GM18502 (cell line): ENCODE measurements around the gene ULK4.
"Not testable (repeated sequence)": the region's sequence is repeated elsewhere in the genome, so short reads cannot be mapped to it uniquely, and the experiment has no call there.

Source experiments
- ATAC-seq: cut with Tn5 transposase; IDR thresholded peaks from one replicate; pipeline ENCODE4 v1.9.1; 2021; ENCODE audit warnings: mild to moderate bottlenecking; ENCODE audit not compliant: unreplicated experiment, poor library complexity

ULK4 gene

DNA sequence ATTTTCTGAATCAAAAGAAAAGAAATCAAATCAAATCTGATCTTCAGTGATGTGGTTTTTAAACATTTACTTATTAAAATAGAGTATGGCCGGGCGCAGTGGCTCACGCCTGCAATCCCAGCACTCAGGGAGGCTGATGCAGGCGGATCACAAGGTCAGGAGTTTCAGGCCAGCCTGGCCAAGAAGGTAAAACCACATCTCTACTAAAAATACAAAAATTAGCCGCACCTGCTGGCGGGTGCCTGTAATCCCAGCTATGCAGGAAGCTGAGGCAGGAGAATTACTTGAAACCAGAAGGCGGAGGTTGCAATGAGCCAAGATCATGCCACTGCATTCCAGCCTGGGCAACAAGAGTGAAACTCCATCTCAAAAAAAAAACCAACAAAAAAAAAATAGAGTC lies 169.1 kb downstream of the ULK4 start:
- no peak for ATAC-seq

GRCh38 chr3:41769106-41769505 lies 192.8 kb downstream of the ULK4 start:
- no peak for ATAC-seq

GRCh38 chr3:41768363-41768762 lies 193.5 kb downstream of the ULK4 start:
- ATAC-seq = no peak

DNA sequence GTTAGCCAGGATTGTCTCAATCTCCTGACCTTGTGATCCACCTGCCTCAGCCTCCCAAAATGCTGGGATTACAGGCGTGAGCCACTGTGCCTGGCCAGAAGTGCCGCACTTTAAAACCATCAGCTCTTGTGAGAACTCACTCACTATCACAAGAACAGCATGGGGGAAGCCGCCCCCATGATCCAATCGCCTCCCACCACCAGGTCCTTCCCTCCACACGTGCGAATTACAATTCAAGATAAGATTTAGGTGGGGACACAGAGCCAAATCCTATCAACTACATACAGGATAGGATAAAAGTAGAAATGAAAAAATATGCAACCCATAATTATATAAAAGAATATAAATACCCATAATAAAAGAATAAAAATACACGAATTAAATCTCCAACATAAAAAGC lies 199.0 kb downstream of the ULK4 start:
- ATAC-seq = not testable (repeated sequence)

DNA sequence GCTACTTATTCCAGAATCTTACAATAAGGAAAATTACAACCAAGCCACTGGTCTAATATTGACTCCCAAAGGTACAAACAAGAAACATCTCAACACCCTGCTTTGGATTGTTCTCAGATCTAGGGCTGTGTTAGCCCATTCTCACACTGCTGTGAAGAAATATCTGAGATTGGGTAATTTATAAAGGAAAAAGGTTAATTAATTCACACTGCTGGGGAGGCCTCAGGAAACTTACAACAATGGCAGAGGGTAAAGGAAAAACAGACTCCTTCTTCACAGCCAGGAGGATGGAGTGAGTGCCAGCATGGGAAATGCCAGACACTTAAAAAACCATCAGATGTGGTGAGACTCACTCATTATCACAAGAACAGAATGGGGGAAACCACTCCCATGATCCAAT lies 208.3 kb downstream of the ULK4 start:
- no peak for ATAC-seq

- ATAC-seq = no peak
Measured at GRCh38 chr3:41751597-41751996, 210.3 kb downstream of the ULK4 start.

GRCh38 chr3:41749988-41750387 lies 211.9 kb downstream of the ULK4 start:
- ATAC-seq = no peak

DNA sequence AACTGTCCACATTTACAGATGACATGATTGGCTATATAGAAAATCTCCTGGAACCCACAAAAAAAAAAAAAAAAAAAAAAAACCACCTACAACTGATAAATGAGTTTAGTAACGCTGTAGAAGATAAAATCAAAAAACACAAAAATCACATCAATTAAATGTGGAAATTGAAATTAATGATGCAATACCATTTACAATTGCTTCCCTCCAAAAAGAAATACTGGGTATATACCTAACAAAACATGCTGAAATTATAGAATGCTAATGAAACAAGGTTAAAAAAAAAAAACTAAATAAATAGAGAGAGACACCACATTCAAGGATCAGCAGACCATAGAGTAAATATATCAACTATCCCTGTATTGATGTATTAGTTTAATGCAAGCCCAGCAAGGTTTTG lies 215.7 kb downstream of the ULK4 start:
- ATAC-seq = no peak

GRCh38 chr3:41742121-41742520 lies 219.8 kb downstream of the ULK4 start:
- ATAC-seq = no peak

GRCh38 chr3:41740374-41740886 lies 221.5 kb downstream of the ULK4 start:
- ATAC-seq = no peak

DNA sequence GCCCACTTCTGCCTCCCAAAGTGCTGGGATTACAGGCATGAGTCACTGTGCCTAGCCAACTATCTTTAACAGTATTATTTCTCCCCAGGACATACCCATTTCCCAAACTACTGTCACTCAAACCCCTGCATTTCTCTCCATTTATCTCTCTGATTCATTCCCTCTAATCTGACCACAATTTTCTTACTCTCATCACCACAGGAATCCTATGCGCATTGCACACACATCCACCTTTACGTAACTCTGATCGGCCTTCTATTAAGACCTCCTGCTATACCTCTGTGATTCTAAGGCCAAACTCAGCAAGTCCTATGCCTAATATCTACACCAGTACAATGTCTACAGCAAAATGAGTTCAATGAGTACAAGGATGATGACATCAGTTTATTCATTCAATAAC lies 235.0 kb downstream of the ULK4 start:
- ATAC-seq = no peak

- ATAC-seq = no peak
Measured at GRCh38 chr3:41717641-41718040, 244.3 kb downstream of the ULK4 start.

- ATAC-seq = no peak
Measured at GRCh38 chr3:41716471-41716870, 245.4 kb downstream of the ULK4 start.

DNA sequence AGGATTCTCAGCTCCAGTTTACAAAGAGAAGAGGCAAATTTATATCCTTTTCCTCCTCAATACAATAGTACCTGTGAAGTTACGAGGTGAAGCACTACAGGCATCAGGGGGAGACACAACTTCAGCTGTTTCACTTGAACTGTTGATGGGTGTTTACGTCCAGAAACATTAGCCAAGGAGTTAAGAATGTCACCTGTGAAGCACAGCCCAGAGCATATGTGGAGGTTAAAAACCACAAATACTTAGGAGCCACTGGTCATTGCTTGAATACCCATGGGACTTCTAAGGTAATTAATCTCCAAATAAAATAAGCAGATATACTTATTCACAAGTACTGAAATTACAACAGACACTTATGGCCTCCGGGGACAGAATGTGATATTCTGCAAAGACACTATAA lies 246.5 kb downstream of the ULK4 start:
- ATAC-seq = no peak

DNA sequence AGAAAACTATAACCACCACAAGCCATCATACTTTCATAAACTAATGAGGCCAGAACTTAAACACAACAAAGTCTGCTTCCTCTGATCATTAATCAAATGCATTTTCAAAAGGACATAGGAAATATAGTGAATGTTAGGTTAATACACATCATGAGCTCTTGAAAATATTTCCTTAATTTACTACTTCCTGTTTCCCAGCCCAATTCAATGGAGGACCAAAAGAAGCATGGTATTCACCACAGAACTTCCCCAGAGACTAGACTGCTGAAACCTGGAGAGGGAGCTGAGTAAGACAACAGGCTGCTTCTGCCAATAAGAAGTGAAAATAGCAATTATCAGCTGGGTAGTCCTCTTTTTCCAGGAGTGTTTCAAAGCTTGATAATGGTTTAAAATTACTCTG lies 250.3 kb downstream of the ULK4 start:
- ATAC-seq = no peak

DNA sequence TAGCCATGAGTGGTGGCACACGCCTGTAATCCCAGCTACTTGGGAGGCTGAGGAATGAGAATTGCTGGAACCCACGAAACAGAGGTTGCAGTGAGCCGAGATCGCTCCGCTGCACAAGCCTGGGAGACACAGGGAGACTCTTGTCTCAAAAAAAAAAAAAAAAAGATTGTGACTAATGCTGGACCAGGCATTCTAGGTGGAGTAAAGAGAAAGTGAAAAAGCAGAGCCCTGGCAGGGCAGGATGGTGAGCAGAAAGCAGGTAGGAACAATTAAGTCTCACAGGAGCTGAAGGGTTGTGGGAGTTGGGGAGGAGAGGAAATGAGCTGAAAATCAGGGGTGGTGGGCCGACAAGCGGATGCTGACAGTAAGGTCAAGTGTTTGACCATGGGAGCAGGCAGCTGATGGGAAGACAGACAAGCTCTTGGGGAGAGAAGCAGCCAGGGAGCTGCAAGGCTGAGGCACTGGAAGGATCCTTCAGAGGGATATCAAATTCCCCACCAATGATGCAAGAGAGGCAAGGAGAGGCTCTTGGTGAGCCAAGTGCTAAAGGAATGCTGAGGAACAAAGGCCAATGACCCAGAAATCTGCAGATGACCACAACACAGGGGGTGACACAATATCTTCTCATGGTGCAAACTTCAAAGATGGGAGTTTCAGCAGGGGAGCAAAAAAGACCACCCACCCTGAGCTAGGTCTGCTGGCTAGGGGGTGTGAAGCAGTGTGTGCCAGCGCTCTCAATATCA lies 251.1 kb downstream of the ULK4 start:
- no peak for ATAC-seq

- ATAC-seq = not testable (repeated sequence)
Measured at GRCh38 chr3:41709213-41709612, 252.7 kb downstream of the ULK4 start.

GRCh38 chr3:41708176-41708575 lies 253.7 kb downstream of the ULK4 start:
- ATAC-seq = no peak

- ATAC-seq = no peak
Measured at GRCh38 chr3:41705893-41706292, 256.0 kb downstream of the ULK4 start.

DNA sequence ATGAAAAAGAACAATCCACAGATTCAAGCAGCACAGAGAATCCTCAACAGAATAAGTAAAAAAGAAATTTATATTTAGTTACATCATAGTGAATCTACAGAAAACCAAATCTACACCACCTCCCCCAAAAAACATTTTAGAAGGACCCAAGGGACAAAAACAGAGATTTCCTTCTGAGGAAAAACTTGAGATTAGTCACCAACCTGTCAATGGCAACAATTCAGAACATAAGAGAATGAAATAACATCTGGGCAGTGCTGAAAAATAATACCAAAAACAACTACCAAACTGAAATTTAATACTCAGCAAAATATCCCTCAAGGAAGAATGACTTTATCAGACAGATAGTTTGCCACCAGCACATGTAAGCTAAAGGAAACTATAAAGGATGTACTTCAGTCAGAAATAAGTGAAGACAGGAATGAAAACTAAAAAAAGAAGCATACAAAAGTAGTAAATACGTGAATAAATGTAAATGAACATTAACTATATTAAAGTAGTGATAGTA lies 260.7 kb downstream of the ULK4 start:
- no peak for ATAC-seq

DNA sequence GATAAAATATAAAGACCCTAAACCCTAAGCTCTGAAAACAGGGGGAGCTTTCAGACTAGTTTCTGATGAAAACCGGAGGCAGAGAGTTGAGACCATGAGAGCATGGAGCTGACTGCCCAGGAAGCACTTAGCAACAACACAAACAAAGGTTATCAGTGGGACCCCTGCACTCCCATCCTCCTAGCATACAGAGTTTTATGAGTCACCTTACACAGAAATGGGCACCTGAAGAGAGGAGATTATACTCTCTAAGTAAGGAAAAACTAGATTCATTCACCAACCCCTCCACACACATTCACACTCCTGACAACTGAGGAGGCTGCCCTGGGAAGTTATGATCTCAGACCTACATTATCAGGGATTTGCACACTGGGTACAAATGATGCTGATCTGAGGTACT lies 261.7 kb downstream of the ULK4 start:
- ATAC-seq = no peak

DNA sequence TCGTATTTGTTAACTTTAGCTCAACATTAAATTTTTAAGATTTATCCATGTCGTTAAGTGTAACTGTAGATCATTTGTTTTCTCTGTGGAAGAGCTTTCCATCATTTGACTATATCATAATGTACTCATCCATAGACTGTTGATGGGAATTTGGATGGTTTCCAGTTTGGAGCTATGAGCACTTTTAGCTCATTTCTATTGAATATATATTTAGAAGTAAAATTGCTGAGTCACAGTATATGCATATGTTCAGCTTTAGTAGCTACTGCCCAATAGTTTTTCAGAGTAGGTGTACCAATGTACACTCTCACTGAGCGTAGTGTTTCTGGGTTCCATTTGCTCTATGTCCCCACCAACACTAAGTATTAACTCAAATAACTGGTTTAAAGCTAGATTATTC lies 263.0 kb downstream of the ULK4 start:
- no peak for ATAC-seq
